HepG2 (cell line): ENCODE measurements around the gene RAB1B. TPM values are rescaled to one million over a fixed set of nuclear protein-coding genes. Genes with fewer than 3 reads are reported as not detected.

Experiments
- ATAC-seq: fragments of 200-7000 bp; cut with Tn5 transposase; 3 replicates; pipeline ENCODE4 v1.9.1; 2020; ENCODE audit warnings: mild to moderate bottlenecking, moderate library complexity
- BruUV-seq: library from RNA; stranded (reverse); fragments of 400-500 nt; replicated peaks from 2 replicates; lab custom pipeline; 2021; lab: Mats Ljungman, UMichigan
- CTCF ChIA-PET: fragments of 300-600 bp; formaldehyde crosslinking; extraction: SDS; loops from one replicate; lab custom pipeline; 2021; ENCODE audit warnings: low total read pairs, inconsistent platforms, low intra/inter-chr PET ratio; lab: Yijun Ruan, JAX
- POLR2A ChIA-PET: fragments of 350-600 bp; sonication (Branson Sonifier 250); formaldehyde crosslinking; loops from one replicate; lab custom pipeline; 2020; ENCODE audit warnings: antibody characterized with exemption, inconsistent platforms; lab: Yijun Ruan, JAX
- DNase-seq: peaks from one replicate; pipeline ENCODE4 v3.0.0-alpha.2; 2015; ENCODE audit warnings: low spot score
- FAIRE-seq: peaks from 3 replicates; lab custom pipeline; 2011; peaks lifted over from hg19 to GRCh38; lab: Jason Lieb, UNC
- H2AFZ ChIP-seq: one replicate; pipeline ENCODE4 v1.6.1; 2011; ENCODE audit warnings: low read length, inconsistent platforms
- H3K27ac ChIP-seq: fragments of 300-600 bp; 3 replicates; pipeline ENCODE4 v1.8.0; 2011; ENCODE audit warnings: mixed run types, mild to moderate bottlenecking, mixed read lengths, low read length, inconsistent platforms; ENCODE audit not compliant: insufficient read depth; ENCODE audit errors: extremely low read length
- H3K27me3 ChIP-seq, 2 experiments: fragments of 200-600 bp in 1 of 2; 2 replicates in 1 of 2; 3 replicates in 1 of 2; pipeline versions ENCODE4 v1.6.0 to v1.8.0; 2011; ENCODE audit warnings: low read length in 2 of 2, mild to moderate bottlenecking in 2 of 2, moderate library complexity in 2 of 2, inconsistent platforms in 1 of 2; ENCODE audit not compliant: insufficient read depth in 2 of 2, control insufficient read depth in 1 of 2
- H3K36me3 ChIP-seq, 2 experiments: fragments of 200-600 bp in 1 of 2; replicated peaks in 1 of 2; 2 replicates in 1 of 2; 3 replicates in 1 of 2; pipeline versions ENCODE4 v1.5.1 to v1.8.0; 2011; ENCODE audit warnings: low read length in 2 of 2, inconsistent platforms in 1 of 2; ENCODE audit not compliant: insufficient read depth in 2 of 2, control insufficient read depth in 1 of 2
- H3K4me1 ChIP-seq: 2 replicates; pipeline ENCODE4 v1.5.1; 2012; ENCODE audit warnings: low read length, inconsistent platforms; ENCODE audit not compliant: insufficient read depth
- H3K4me2 ChIP-seq: 2 replicates; pipeline ENCODE4 v1.6.0; 2011; ENCODE audit warnings: low read depth, low read length, inconsistent platforms
- H3K4me3 ChIP-seq, 3 experiments: fragments of 200-600 bp in 1 of 3; sonication (generic), shearing (Covaris generic) in 1 of 3; replicated peaks in 1 of 3; 2 replicates each; pipeline ENCODE4 v1.5.1; 2011 to 2016; ENCODE audit warnings: low read length in 3 of 3, inconsistent platforms in 2 of 3, low read depth in 2 of 3, mild to moderate bottlenecking in 2 of 3, control low read depth in 1 of 3, mixed read lengths in 1 of 3; ENCODE audit not compliant: insufficient read depth in 1 of 3
- H3K79me2 ChIP-seq: one replicate; pipeline ENCODE4 v1.6.1; 2011; ENCODE audit warnings: low read length, inconsistent platforms; ENCODE audit not compliant: insufficient read depth
- H3K9ac ChIP-seq: 2 replicates; pipeline ENCODE4 v1.6.0; 2011; ENCODE audit warnings: mild to moderate bottlenecking, low read depth, low read length, inconsistent platforms; ENCODE audit not compliant: insufficient read depth
- H3K9me3 ChIP-seq: 2 replicates; pipeline ENCODE4 v1.5.1; 2012; ENCODE audit warnings: mild to moderate bottlenecking, low read length
- H4K20me1 ChIP-seq: 2 replicates; pipeline ENCODE4 v1.6.0; 2011; ENCODE audit warnings: inconsistent platforms, mild to moderate bottlenecking, low read length, moderate library complexity; ENCODE audit not compliant: insufficient read depth
- HHEX ChIP-seq: IDR thresholded peaks from 2 replicates; pipeline ENCODE4 v1.6.1; 2016; ENCODE audit warnings: control low read depth
- MBNL3 ChIP-seq: fragments of 250-450 bp; sonication (Bioruptor Pico); conservative IDR thresholded peaks from 2 replicates; pipeline ENCODE4 v1.8.0; 2022; ENCODE audit warnings: mild to moderate bottlenecking, inconsistent platforms
- MNT ChIP-seq: fragments of 450-650 bp; IDR thresholded peaks from 2 replicates; pipeline ENCODE4 v1.6.1; 2016
- NFYC ChIP-seq: IDR thresholded peaks from 2 replicates; pipeline ENCODE4 v1.6.1; 2016; ENCODE audit warnings: missing genetic modification reagents, missing compliant biosample characterization
- SNAI1 ChIP-seq: sonication (generic); formaldehyde crosslinking; IDR thresholded peaks from 2 replicates; pipeline ENCODE4 v1.5.0; 2020; ENCODE audit warnings: mild to moderate bottlenecking, missing genetic modification reagents, borderline replicate concordance
- STAT5B ChIP-seq: sonication (generic); formaldehyde crosslinking; IDR thresholded peaks from 2 replicates; pipeline ENCODE4 v1.4.0; 2020; ENCODE audit warnings: missing genetic modification reagents
- TFE3 ChIP-seq: IDR thresholded peaks from 2 replicates; pipeline ENCODE4 v1.6.1; 2016
- ZFYVE20 ChIP-seq: sonication (generic); formaldehyde crosslinking; IDR thresholded peaks from 2 replicates; pipeline ENCODE4 v1.8.0; 2023; ENCODE audit warnings: low read depth, mild to moderate bottlenecking, moderate library complexity, missing genetic modification reagents, borderline replicate concordance
- ZNF569 ChIP-seq: sonication (generic); formaldehyde crosslinking; IDR thresholded peaks from 2 replicates; pipeline ENCODE4 v1.5.0; 2020; ENCODE audit warnings: mild to moderate bottlenecking, missing genetic modification reagents, moderate library complexity, borderline replicate concordance
- ZNF687 ChIP-seq: sonication (generic); formaldehyde crosslinking; IDR thresholded peaks from 2 replicates; pipeline ENCODE4 v1.5.1; 2020; ENCODE audit warnings: mild to moderate bottlenecking, missing genetic modification reagents, moderate library complexity
- WGBS: methylation state at CpG from one replicate; pipeline ENCODE4 v1.1.6; 2017; ENCODE audit warnings: low lambda C conversion rate; 5-methylcytosine and 5-hydroxymethylcytosine counted together
- in situ Hi-C: cut with HindIII; loops from 2 replicates; pipeline ENCODE4 v1.10.0; 2017; ENCODE audit warnings: low pct_unique_long_range_greater_than_20kb; ENCODE audit not compliant: extremely low pct_ligation_motif_present
- intact Hi-C: fragments of 100-400 bp; cut with micrococcal nuclease; formaldehyde crosslinking; loops from one replicate; pipeline ENCODE4 v1.10.0; 2022; ENCODE audit not compliant: unreplicated experiment
- polyA plus RNA-seq, 8 experiments: library from polyadenylated mRNA; depleted of rRNA in 3 of 8; stranded (reverse) in 7 of 8; unstranded in 1 of 8; fragments of >200 nt; fragmentation: Illumina TruSeq in 4 of 8; extraction: Trizol in 4 of 8; gene quantifications; 2 replicates each; pipeline versions ENCODE4 v1.2.1 to v1.2.3, GENCODE V29; 2011 to 2016; ENCODE audit warnings: low read depth in 4 of 8, missing spikeins in 1 of 8, mixed read lengths in 1 of 8; ENCODE audit not compliant: insufficient read depth in 1 of 8
- total RNA-seq, 5 experiments: library from RNA; depleted of rRNA; stranded (reverse); fragments of >200 nt; fragmentation: Illumina TruSeq; extraction: Trizol; gene quantifications; 2 replicates each; pipeline ENCODE4 v1.2.3, GENCODE V29; 2016; ENCODE audit warnings: low read depth in 1 of 5

The RAB1B gene
- total and polyA plus RNA-seq, 2 of the 13 experiments (the other 11 are each of a cell fraction or from before 2014, with no cell fraction given): 77.9 to 87.9 TPM

GRCh38 chr11:66324664-66325063, 56.2 kb downstream of the RAB1B start:
- ATAC-seq (no peak), DNase-seq (no peak), FAIRE-seq (no peak)
- H3K9me3 ChIP-seq: no peaks in the 10 kb centered on the region
- H4K20me1 ChIP-seq: no peaks in the 10 kb centered on the region
- POLR2A ChIA-PET: interaction anchor here (1.1 to 1.8 kb wide), 2 partner anchors 11 to 12 kb away, joined by 3 to 5 read pairs; no protein-coding TSS in a partner anchor
- H3K4me1 ChIP-seq: peaks cover 63% of the 10 kb centered on the region
- in situ Hi-C loops: loop anchor here (5.0 kb wide), 1 partner anchor 32 kb away; the partner anchor contains the start of gene TMEM151A
- intact Hi-C loops: loop anchor here (5.0 kb wide), 1 partner anchor 542 kb away; the partner anchor contains the start of gene AP5B1
- no peak overlapping the region for H2AFZ ChIP-seq
- H3K9ac ChIP-seq: no peak overlapping the region
- CTCF ChIA-PET: interaction anchor here (1.8 kb wide), 1 partner anchor 13 kb away, joined by 4 read pairs; no protein-coding TSS in a partner anchor
- no peak overlapping the region for H3K4me3 ChIP-seq
- H3K36me3 ChIP-seq: no peaks in the 10 kb centered on the region
- no TSS peak for BruUV-seq
- H3K4me2 ChIP-seq: no peak overlapping the region
- WGBS: 3% methylated on average over 10 of the region's 10 CpGs
- H3K79me2 ChIP-seq: no peaks in the 10 kb centered on the region
- TF ChIP-seq HHEX (no peak), TFE3 (no peak), SNAI1 (CRISPR knock-in tag) (no peak)
- TF ChIP-seq, all 625 proteins: peak for 0
- H3K27me3 ChIP-seq: peaks cover 0 to 24% of the 10 kb centered on the region in 2 experiments; a peak in 3 of 5 replicates
- H3K27ac ChIP-seq: no peak overlapping the region

GRCh38 chr11:66325263-66325671, 56.8 kb downstream of the RAB1B start:
- Histone ChIP-seq H3K36me3 (no peaks in the 10 kb centered on the region), H3K9ac (no peak overlapping the region), H3K4me2 (no peak overlapping the region; the same call in 1 of the 2 replicates), H3K27me3 (peaks cover 0 to 24% of the 10 kb centered on the region in 2 experiments; a peak in 3 of 5 replicates), H2AFZ (no peak overlapping the region), H3K9me3 (no peaks in the 10 kb centered on the region), H3K4me3 (no peak overlapping the region), H3K27ac (no peak overlapping the region), H4K20me1 (no peaks in the 10 kb centered on the region), H3K4me1 (peaks cover 69% of the 10 kb centered on the region), H3K79me2 (no peaks in the 10 kb centered on the region)
- WGBS: 61% methylated on average over 5 of the region's 8 CpGs
- intact Hi-C loops: loop anchor here (5.0 kb wide), 1 partner anchor 543 kb away; the partner anchor contains the start of gene AP5B1
- no peak for DNase-seq
- no peak for FAIRE-seq
- POLR2A ChIA-PET: interaction anchor here (1.1 to 1.8 kb wide), 2 partner anchors 10 to 13 kb away, joined by 3 to 5 read pairs; no protein-coding TSS in a partner anchor
- CTCF ChIA-PET: interaction anchor here (1.8 kb wide), 1 partner anchor 13 kb away, joined by 4 read pairs; no protein-coding TSS in a partner anchor
- TF ChIP-seq ZNF687 (0 out of 2 replicates have a peak, but pooled peaks have one; percentile 5), NFYC (CRISPR knock-in tag) (no peak), ZNF569 (CRISPR knock-in tag) (no peak), ZFYVE20 (CRISPR knock-in tag) (no peak), MNT (peak; percentile 87), MBNL3 (CRISPR knock-in tag) (no peak), STAT5B (no peak)
- in situ Hi-C loops: loop anchor here (5.0 kb wide), 1 partner anchor 33 kb away; the partner anchor contains the start of gene TMEM151A
- ATAC-seq: no peak
- no TSS peak for BruUV-seq
